Skeletal muscle cell (primary cell): ENCODE data around the gene AKAP8L.

Experiments
- DNase-seq: peaks from one replicate; pipeline ENCODE4 v3.0.0-alpha.2; 2010; ENCODE audit warnings: low read depth
- H3K4me3 ChIP-seq: 2 replicates; pipeline ENCODE4 v1.5.1; 2011; ENCODE audit warnings: low read depth, mild to moderate bottlenecking, control low read depth, low read length, moderate library complexity

Gene AKAP8L

GRCh38 chr19:15436826-15437110 is 18.0 kb upstream of the AKAP8L start:
- DNase-seq: no peak
- no peak overlapping the region for H3K4me3 ChIP-seq

GRCh38 chr19:15436012-15436825 is 17.4 kb upstream of the AKAP8L start:
- no peak overlapping the region for H3K4me3 ChIP-seq
- DNase-seq: no peak

GRCh38 chr19:15433519-15434069 is 14.8 kb upstream of the AKAP8L start:
- peak overlapping the region; percentile 66 for H3K4me3 ChIP-seq
- no peak for DNase-seq

DNA sequence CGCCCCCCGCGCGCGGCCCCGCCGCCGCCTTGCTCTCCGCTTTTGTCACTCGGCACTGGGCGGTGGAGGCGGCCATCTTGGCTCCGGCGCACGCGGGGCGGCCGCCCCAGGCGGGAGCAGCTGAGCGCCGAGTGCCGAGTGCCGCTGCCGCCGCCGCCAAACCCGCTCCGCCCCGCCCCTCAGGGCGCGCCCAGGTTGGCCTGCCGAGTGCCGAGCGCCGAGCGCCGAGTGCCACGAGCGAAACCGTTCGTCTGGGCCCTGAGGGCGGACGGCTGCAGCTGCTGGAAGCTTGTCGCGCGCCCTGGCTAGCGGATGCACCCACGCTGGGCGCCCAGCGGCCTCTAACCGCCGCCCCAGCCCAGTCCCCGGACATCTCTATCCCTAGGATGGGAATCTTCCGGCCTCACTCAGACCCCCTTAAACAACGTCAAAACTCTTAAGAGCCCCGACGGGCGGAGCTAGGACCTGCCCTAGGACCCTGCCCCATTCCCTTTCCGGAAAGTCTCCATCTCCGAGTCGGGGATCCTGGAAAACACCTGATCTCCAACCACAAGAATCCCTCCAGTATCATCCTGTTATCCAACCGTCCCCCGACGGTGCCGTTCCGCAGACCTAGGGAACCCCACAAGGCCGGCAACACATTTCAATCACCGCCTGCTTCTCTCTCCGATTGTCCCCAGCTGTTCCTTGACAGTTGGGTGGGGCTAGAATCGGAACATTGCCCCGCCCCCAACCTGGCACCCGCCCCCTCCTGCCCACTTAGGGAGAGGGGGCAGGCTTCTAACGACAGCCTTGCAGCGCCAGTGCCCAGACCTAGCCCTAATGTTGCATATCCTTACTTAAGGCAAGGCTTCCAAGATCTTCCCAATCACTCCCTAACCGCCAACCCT is 14.1 kb upstream of the AKAP8L start:
- peak; percentile 62 for DNase-seq
- H3K4me3 ChIP-seq: peak overlapping the region; percentile 66

DNA sequence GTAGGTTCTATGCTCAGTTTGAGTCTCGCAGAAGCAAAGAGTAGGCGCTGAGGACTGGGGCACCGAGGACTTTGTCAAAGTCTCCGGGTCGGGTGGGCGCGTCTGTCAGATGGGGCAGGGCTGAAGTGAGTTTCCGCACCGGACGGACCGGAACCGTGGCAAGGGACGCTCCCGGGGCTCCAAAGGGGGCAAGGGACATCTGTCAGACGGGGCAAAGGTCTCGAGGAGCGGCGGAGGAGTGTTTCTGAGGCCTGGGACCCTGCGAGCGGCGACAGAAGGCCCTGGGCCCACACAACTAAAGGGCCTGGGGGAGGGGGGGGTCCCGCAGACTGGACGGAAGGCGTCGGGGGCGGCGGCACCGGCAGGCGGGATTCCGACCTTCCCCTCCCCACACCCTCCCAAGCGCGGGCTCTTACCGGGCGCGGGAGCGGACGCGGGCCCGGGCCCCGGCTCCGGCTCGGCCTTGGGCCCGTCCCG is 13.3 kb upstream of the AKAP8L start:
- H3K4me3 ChIP-seq: peak overlapping the region; percentile 87
- no peak for DNase-seq

- peak overlapping the region; percentile 87 for H3K4me3 ChIP-seq
- no peak for DNase-seq
These were observed 12.7 kb upstream of the AKAP8L start for GRCh38 chr19:15431396-15432017.

DNA sequence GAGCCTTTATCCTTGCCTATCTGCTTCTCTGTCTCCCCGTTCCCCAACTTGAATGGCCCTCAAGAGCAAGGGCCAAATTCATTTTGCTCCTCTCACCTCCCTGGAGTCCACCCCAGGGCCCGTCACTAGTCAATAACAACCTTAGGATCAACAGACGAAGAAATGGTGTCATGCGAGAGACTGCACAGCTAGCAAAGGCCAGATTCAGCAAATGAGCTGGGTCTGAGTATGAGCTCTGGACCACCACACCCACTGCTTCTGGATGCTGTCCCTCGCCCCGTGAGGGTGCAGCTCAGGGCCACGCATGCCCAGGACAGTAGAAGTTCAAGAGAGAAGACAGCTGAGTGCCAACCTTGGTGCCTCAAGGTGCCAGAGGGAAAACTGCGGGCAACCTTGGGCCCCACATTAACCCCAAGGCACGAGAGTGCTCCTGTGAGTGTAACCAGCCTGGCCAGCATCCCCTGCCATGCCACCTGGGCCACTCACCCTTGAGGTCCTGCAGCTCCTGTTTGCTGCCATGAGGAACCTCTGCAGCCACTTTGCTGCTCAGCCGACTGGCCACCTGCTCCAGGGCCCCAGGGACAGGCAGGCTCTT is 11.8 kb upstream of the AKAP8L start:
- no peak overlapping the region for H3K4me3 ChIP-seq
- DNase-seq: no peak

GRCh38 chr19:15429825-15430467 is 11.2 kb upstream of the AKAP8L start:
- DNase-seq: no peak
- H3K4me3 ChIP-seq: no peak overlapping the region

GRCh38 chr19:15428956-15429824 is 10.4 kb upstream of the AKAP8L start:
- no peak overlapping the region for H3K4me3 ChIP-seq
- no peak for DNase-seq

- no peak overlapping the region for H3K4me3 ChIP-seq
- DNase-seq: no peak
These were observed 9.2 kb upstream of the AKAP8L start for GRCh38 chr19:15427991-15428471.

- no peak overlapping the region for H3K4me3 ChIP-seq
- DNase-seq: no peak
These were observed 8.5 kb upstream of the AKAP8L start for GRCh38 chr19:15427350-15427700.

GRCh38 chr19:15426485-15427349 is 7.9 kb upstream of the AKAP8L start:
- H3K4me3 ChIP-seq: no peak overlapping the region
- DNase-seq: no peak

DNA sequence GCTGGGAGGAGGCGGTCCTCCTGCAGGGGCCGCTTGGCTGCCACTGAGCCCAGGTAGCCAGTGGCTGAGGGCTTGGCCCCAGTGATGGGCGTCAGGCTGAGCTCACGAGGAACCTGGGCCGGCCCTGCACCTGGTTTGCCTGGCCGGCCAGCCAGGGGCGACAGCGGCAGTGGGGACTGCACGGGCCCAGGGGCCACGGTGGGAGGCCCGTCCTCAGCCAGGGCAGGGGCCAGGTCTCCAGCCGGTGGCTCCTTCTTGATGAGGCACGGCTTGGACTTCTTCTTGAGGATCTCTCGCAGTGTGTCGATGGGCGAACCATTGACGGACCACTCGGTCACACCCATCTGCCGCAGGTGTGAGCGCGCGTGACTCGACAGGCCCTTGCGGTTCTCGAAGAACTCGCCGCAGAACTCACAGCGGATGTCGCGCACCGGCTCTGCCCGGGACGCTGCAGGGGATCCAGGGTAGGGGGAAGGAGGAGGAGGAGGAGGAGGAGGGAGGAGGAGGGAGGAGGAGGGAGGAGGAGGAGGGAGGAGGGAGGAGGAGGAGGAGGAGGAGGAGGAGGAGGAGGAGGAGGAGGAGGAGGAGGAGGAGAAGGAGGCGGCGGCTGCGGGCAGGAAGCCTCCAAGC is 6.6 kb upstream of the AKAP8L start:
- DNase-seq: no peak
- H3K4me3 ChIP-seq: no peak overlapping the region

DNA sequence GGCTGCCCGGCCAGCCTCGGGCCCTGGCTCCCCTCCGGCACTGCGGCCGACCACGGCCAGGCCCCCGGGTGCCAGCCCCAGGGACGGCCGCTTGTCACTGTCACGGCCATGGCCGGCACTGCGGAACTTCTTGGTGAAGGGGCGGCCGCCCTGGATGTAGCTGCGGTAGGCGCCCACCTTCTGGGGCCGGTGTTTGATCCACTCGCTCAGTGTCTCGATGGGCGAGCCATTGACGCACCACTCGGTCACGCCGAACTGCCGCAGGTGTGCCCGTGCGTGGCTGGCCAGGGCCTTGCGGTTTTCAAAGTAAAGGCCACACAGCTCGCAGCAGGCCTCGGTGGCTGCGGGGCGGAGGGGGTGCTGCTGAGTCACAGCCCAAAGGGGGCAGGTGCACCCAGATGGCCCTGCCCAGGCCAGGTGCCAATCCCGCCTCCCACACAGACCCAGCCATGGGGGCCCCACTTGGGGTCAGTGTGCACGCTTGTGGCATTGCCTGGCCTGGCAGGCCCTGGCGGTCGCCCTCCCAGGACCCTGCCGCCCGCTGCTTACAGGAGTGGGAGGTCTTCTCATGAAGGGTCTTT is 6.0 kb upstream of the AKAP8L start:
- no peak for DNase-seq

GRCh38 chr19:15424121-15424520 is 5.3 kb upstream of the AKAP8L start:
- no peak for DNase-seq
- no peak overlapping the region for H3K4me3 ChIP-seq

More for the DNA sequence above, 6.0 kb upstream of the AKAP8L start:
- no peak overlapping the region for H3K4me3 ChIP-seq

DNA sequence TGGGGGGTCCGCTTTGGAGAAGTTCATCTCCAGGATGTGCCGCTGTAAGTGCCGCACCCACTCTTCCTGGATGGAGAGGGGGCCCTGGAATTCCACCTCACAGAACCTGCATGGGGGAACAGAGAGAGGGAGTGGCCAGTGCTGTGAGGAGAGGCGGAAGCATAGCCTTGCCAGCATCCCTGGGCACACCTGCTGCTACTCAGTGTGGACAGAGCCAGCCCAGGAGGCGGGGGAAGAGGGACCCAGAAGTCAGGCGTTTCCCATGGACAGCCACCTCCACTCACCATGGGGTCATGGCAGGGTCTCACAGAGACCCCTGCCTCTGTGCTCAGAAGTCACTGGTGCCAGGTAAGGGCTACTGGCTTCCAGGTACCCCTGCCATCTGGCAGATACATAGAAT is 4.3 kb upstream of the AKAP8L start:
- no peak for DNase-seq
- no peak overlapping the region for H3K4me3 ChIP-seq
